ENCODE measurements around the gene MYL5. TPM values are rescaled to one million over a fixed set of nuclear protein-coding genes. Genes with fewer than 3 reads are reported as not detected.
"Not testable (repeated sequence)": the region's sequence is repeated elsewhere in the genome, so short reads cannot be mapped to it uniquely, and the experiment has no call there.

Gene MYL5
- total RNA-seq, 1 donor from 2014 or later = 2.9 TPM

GRCh38 chr4:630656-631055, 43.7 kb upstream of the MYL5 start:
- no peaks in the 10 kb centered on the region for H3K36me3 ChIP-seq (ENCODE audit: control insufficient read depth, insufficient read depth, low read length)
- no peak for TF ChIP-seq CTCF (IDR thresholded peaks at IDR 0.05; ENCODE audit: insufficient read depth, low read length, severe bottlenecking)
- DNase-seq (ENCODE audit: low read depth) = no peak
- no peaks in the 10 kb centered on the region for H3K27me3 ChIP-seq (ENCODE audit: control insufficient read depth, insufficient read depth, low read length)
- H3K4me3 ChIP-seq (ENCODE audit: low read depth, low read length) = no peak overlapping the region
- FAIRE-seq = no peak

GRCh38 chr4:632196-632790, 42.0 kb upstream of the MYL5 start:
- FAIRE-seq (peak; percentile 99), DNase-seq (ENCODE audit: low read depth) (no peak)
- no peaks in the 10 kb centered on the region for H3K27me3 ChIP-seq (ENCODE audit: control insufficient read depth, insufficient read depth, low read length)
- no peaks in the 10 kb centered on the region for H3K36me3 ChIP-seq (ENCODE audit: control insufficient read depth, insufficient read depth, low read length)
- TF ChIP-seq CTCF (IDR thresholded peaks at IDR 0.05; ENCODE audit: insufficient read depth, low read length, severe bottlenecking) = no peak
- H3K4me3 ChIP-seq (ENCODE audit: low read depth, low read length) = no peak overlapping the region

GRCh38 chr4:632926-633325, 41.4 kb upstream of the MYL5 start:
- Histone ChIP-seq H3K27me3 (ENCODE audit: control insufficient read depth, insufficient read depth, low read length) (no peaks in the 10 kb centered on the region), H3K4me3 (ENCODE audit: low read depth, low read length) (no peak overlapping the region), H3K36me3 (ENCODE audit: control insufficient read depth, insufficient read depth, low read length) (no peaks in the 10 kb centered on the region)
- DNase-seq (ENCODE audit: low read depth) (no peak), FAIRE-seq (no peak)
- no peak for TF ChIP-seq CTCF (IDR thresholded peaks at IDR 0.05; ENCODE audit: insufficient read depth, low read length, severe bottlenecking)

- Histone ChIP-seq H3K36me3 (ENCODE audit: control insufficient read depth, insufficient read depth, low read length) (no peaks in the 10 kb centered on the region), H3K27me3 (ENCODE audit: control insufficient read depth, insufficient read depth, low read length) (no peaks in the 10 kb centered on the region), H3K4me3 (ENCODE audit: low read depth, low read length) (no peak overlapping the region)
- DNase-seq (ENCODE audit: low read depth) (no peak), FAIRE-seq (no peak)
- TF ChIP-seq CTCF (IDR thresholded peaks at IDR 0.05; ENCODE audit: insufficient read depth, low read length, severe bottlenecking) = no peak
Observed at GRCh38 chr4:633406-633805, 40.9 kb upstream of the MYL5 start.

GRCh38 chr4:633976-634598, 40.3 kb upstream of the MYL5 start:
- no peaks in the 10 kb centered on the region for H3K36me3 ChIP-seq (ENCODE audit: control insufficient read depth, insufficient read depth, low read length)
- DNase-seq (ENCODE audit: low read depth) (no peak), FAIRE-seq (no peak)
- no peak for TF ChIP-seq CTCF (IDR thresholded peaks at IDR 0.05; ENCODE audit: insufficient read depth, low read length, severe bottlenecking)
- H3K27me3 ChIP-seq (ENCODE audit: control insufficient read depth, insufficient read depth, low read length) = no peaks in the 10 kb centered on the region
- H3K4me3 ChIP-seq (ENCODE audit: low read depth, low read length) = no peak overlapping the region

GRCh38 chr4:634599-634985, 39.8 kb upstream of the MYL5 start:
- Histone ChIP-seq H3K36me3 (ENCODE audit: control insufficient read depth, insufficient read depth, low read length) (no peaks in the 10 kb centered on the region), H3K27me3 (ENCODE audit: control insufficient read depth, insufficient read depth, low read length) (no peaks in the 10 kb centered on the region), H3K4me3 (ENCODE audit: low read depth, low read length) (no peak overlapping the region)
- no peak for FAIRE-seq
- TF ChIP-seq CTCF (IDR thresholded peaks at IDR 0.05; ENCODE audit: insufficient read depth, low read length, severe bottlenecking) = no peak
- no peak for DNase-seq (ENCODE audit: low read depth)

- H3K36me3 ChIP-seq (ENCODE audit: control insufficient read depth, insufficient read depth, low read length); FAIRE-seq; H3K4me3 ChIP-seq (ENCODE audit: low read depth, low read length); H3K27me3 ChIP-seq (ENCODE audit: control insufficient read depth, insufficient read depth, low read length); DNase-seq (ENCODE audit: low read depth): not testable (repeated sequence)
Observed at GRCh38 chr4:635066-635835, 39.1 kb upstream of the MYL5 start.

All from bronchial epithelial cell (primary cell).